NCI-H128 (cell line): ENCODE results near the gene MCF2L.
"Not testable (repeated sequence)": the region's sequence is repeated elsewhere in the genome, so short reads cannot be mapped to it uniquely, and the experiment has no call there.

Experiments
- DNase-seq: peaks from one replicate; lab custom pipeline; 2025; ENCODE audit not compliant: unreplicated experiment; lab: John Stamatoyannopoulos, UW

MCF2L gene

DNA sequence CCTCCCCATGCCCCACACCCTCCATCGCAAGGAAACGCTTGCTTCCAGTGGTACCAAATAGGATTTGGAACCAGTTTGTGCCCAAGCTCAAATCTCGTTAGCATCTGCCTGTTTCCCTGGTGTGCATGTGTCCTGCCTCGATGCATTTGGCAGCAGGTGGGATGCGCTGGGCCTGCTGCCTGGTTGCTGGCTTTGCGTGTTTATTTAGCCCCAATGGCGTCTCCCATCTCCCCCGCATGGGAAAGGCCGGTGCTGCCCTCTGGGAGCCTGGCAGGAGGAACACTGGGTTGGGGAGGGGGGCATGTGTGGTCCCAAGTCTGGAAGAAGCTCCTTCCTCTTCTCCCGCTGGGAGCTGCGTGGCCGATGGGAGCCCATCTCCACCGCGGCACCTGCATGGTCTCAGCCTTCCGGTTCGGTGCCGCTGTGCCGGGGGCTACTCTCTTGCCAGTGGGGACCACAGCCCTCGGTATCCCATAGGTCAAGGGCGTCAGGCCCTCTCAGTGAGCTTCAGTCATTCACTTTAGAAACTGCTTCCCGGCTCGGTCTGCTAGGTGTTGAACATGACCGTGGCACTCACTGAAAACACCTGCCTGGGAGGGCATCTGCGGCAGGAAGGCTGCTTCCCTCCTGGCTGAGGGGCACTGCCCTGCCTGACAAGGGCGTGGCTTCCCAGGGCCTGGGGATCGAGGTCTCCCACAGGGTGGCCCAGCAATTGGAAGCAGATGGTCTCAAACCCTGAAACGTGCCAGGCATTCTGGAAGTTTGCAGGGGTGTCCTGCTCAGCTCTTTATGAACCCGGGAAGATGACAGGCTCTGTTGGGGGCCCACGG, 124.8 kb downstream of the MCF2L start:
- DNase-seq, result no peak

- DNase-seq, result no peak
These were observed 125.4 kb downstream of the MCF2L start for GRCh38 chr13:113094410-113094800.

- no peak for DNase-seq
These were observed 126.4 kb downstream of the MCF2L start for GRCh38 chr13:113095146-113096051.

DNA sequence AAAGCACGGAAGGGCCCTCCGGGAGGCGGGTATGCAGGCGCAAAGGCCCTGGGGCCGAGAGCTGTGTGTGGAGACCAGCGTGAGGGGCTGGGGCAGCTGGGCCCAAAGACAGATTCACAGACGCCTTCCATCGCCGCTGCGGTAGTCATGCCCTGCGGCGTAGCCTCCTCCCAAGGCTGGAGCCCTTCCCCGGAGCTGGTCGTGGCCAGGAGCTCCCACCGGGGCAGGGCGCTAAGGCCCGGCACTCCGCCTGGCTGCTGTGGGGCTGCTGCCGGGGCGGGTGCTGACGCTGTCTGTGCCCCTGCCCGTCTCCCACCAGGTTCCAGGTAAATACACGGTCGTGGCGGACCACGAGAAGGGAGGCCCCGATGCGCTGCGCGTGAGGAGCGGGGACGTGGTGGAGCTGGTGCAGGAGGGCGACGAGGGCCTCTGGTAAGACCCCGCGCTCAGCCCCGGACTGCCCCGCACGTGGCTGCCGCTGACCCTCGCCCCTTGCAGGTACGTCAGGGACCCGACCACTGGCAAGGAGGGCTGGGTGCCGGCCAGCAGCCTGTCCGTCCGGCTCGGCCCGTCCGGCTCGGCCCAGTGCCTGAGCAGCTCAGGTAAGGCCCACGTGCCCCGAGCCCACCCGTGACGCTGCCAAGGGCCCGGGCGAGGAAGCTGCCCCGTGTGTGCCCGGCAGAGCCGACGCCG, 127.2 kb downstream of the MCF2L start:
- DNase-seq, result no peak

GRCh38 chr13:113096745-113097305, 127.8 kb downstream of the MCF2L start:
- no peak for DNase-seq

DNA sequence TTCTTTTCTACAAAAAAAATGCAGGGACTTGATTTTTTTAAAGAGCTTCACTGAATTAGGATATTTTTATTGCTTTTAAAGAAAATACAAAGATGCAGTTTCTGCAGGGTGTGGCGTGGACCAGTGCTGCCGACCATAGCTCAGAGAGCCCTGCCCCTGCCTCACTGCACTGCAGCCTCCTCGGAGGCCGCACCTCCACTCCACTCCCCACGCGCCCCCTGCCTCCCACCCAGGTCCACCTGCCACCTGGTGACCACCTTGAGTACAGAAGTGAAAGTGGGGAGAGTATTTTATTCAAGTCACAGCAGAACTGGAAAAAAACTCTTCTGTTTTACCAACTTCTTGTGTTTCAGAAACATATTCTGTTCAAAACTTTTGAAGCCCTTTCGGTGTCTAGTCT, 128.6 kb downstream of the MCF2L start:
- DNase-seq, result no peak

DNA sequence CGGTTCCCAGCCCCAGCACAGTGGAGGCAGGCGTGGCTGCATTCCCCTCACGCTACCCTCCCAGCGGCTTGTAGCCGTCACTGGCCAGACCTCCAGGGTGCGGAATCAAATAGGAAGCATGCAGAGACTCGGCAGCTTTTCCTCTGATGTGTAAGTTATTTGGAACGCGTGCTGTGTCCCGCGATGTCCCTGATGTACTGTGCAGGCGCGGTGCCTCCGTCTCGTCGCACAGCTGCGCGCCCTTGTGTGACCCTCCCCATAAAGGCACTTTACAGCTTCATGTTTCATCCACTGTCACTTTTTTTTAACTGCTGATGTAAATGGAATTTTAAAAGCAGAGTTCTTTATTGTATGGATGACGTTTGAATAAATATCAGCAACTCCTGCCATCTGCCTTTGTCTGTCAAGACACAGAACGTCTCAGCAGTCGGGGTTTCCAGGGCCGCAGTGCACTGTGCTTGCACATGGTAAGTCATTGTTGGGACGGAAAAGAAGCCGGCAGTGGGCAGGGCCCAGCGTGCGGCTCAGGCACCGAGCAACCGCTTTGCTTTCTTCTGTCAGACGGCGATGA, 129.2 kb downstream of the MCF2L start:
- DNase-seq, result no peak

DNA sequence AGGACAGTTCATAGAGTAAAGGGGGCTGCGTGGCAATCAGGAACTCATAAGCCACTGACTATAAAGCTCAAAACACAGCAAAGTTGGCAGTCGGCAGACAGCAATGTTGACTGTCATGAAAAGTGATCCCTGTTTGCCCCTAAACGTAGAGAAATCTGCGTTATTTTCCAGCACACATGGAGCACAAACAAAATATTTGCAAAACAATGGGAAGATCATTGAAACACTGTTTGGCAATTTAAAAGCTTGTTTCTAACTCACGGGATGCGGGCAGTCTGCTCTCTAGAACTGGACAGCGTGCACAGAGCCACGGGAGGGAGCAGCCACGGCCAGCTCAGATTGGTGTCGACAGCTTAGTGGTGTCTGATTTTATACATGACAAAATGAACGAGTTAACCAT, 130.1 kb downstream of the MCF2L start:
- no peak for DNase-seq

- not testable (repeated sequence) for DNase-seq
These were observed 133.3 kb downstream of the MCF2L start for GRCh38 chr13:113102302-113102701.

GRCh38 chr13:113102727-113103126, 133.7 kb downstream of the MCF2L start:
- no peak for DNase-seq

DNA sequence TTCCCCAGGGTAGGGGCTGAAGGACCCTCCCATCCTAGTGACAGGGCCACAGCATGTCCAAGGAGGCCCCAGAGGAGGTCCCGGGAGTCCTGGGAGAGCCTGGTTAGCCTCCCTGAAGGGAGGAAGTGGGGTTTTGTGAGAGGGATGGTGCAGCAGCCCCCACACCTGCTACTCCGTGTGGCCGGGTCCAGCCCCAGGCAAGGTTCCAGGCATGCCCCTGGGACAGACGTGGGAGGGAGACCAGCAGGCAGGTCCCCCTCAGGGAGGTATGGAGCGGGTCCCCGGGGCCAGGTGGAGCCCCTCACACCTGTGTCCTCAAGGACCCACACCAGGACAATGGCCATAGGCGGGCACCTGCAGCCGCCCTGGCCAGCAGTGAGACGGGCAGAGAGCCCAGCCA, 134.6 kb downstream of the MCF2L start:
- no peak for DNase-seq

DNA sequence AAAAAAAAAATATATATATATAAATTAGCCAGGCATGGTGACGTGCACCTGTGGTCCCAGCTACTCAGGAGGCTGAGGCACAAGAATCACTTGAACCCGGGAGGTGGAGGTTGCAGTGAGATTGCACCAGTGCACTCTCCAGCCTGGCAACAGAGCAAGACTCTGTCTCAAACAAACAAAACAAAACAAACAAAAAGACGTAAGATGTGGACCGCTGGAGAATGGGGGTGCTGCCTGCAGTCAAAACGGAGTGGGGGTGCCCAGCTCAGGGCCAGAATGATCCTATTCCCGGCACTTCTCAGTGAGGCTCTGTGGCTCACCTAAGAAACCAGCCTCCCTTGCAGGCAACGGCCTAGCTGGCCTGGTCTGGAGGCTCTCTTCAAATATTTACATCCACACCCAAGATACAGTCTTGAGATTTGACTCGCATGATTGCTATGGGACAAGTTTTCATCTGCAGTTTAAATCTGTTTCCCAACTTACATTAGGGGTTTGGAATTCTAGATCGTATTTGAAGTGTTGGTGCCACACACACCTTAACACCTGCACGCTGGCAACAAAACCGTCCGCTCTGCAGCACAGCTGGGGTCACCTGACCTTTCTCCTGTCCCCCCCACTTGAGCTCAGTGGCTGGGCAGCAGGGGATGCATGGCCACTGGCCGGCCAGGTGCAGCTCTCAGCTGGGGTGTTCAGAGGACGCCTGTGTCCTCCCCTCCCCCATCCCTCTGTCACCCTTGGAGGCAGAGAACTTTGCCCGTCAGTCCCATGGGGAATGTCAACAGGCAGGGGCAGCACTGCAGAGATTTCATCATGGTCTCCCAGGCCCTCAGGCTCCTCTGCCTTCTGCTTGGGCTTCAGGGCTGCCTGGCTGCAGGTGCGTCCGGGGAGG, 136.3 kb downstream of the MCF2L start, which contains the start of gene F7:
Gene F7, plus strand, starts transcription at position 760 of the 889 bp plus-strand sequence. Its CDS starts 51 bp downstream, at position 811.
- no peak for DNase-seq

DNA sequence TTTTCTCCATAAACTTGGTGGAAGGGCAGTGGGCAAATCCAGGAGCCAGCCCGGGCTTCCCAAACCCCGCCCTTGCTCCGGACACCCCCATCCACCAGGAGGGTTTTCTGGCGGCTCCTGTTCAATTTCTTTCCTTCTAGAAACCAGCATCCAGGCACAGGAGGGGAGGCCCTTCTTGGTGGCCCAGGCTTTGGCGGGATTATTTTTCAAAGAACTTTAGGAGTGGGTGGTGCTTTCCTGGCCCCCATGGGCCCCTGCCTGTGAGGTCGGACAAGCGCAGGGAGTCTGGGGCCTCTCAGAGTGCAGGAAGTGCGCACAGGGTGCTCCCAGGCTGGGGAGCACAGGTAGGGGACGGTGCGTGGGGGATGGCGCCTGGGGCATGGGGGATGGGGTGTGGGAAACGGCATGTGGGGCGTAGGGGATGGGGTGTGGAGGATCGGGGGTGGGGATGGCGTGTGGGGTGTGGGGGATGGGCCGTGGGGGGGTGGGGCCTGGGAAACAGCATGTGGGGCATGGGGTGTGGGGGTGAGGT, 137.0 kb downstream of the MCF2L start:
- DNase-seq, result no peak

DNA sequence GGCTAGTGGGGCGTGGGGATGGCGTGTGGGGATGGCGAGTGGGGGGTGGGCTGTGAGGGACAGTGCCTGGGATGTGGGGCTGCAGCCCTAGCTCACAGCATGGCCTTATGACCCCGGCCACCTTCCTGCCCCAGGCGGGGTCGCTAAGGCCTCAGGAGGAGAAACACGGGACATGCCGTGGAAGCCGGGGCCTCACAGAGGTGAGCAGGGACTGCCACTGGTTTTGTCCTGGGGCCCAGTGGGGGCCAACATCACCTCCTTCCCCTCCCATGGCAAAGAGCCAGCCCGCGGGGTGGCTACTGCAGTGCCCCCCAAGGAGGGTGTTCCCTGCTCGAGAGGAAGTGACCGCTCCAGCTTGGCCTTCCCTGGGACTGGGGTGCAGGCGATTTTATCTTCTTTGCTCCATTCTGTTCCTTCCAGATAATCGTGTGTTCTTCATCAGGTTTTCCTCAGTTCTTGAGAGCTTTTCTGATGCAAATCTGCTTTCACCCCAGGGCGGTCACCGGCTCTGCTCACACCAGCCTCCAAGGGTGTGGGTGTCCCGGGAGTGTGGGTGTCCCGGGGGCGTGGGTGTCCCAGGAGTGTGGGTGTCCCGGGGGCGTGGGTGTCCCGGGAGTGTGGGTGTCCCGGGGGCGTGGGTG, 137.8 kb downstream of the MCF2L start:
- no peak for DNase-seq

GRCh38 chr13:113108521-113108920, 139.5 kb downstream of the MCF2L start:
- DNase-seq, result not testable (repeated sequence)

GRCh38 chr13:113109151-113110047, 140.4 kb downstream of the MCF2L start:
- DNase-seq, result no peak

DNA sequence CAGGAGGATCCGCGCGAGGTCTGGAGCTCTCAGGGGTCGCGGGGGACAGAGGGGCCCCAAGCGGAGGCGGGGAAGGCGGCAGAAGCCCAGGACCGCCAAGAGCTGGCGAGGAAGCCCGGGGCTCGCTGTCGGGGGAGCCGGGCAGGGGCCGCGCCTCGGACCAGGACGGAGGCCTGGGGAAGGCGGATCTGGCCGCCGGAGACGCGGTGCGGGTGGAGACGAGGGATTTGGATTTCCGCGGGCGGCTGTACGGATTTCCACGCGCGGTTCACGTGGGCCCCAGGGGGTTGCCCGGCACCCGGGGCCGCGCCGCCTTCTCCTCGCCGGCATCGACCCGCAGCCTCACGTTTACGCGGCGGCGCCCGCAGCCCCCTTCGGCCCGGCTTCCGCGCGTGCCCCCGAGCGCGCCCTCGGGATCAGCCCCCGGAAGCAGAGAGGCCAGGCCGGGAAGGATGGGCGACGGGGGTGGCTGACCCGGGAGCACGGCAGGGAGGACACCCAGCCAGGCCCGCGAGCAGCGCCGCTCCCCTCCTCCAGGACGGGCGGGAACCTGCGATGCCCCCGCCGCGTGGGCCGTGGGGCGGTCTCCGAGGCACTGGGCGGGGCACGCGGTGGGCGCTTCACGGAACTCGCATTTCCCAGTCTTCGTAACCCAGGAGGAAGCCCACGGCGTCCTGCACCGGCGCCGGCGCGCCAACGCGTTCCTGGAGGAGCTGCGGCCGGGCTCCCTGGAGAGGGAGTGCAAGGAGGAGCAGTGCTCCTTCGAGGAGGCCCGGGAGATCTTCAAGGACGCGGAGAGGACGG, 141.2 kb downstream of the MCF2L start:
- no peak for DNase-seq
